Stimulated activated CD8-positive, alpha-beta memory T cell treated with anti-CD3 and anti-CD28 coated beads, Interleukin-7, amount 100 ng/mL, for 24 hours (primary cell): ENCODE data around the gene ZNF311.
A peak's percentile ranks its signal among the peaks of the same experiment; 100 is the strongest.

Source experiments
- DNase-seq: peaks from one replicate; pipeline ENCODE4 v3.0.0-alpha.2; 2020; ENCODE audit warnings: low read depth

ZNF311 gene

DNA sequence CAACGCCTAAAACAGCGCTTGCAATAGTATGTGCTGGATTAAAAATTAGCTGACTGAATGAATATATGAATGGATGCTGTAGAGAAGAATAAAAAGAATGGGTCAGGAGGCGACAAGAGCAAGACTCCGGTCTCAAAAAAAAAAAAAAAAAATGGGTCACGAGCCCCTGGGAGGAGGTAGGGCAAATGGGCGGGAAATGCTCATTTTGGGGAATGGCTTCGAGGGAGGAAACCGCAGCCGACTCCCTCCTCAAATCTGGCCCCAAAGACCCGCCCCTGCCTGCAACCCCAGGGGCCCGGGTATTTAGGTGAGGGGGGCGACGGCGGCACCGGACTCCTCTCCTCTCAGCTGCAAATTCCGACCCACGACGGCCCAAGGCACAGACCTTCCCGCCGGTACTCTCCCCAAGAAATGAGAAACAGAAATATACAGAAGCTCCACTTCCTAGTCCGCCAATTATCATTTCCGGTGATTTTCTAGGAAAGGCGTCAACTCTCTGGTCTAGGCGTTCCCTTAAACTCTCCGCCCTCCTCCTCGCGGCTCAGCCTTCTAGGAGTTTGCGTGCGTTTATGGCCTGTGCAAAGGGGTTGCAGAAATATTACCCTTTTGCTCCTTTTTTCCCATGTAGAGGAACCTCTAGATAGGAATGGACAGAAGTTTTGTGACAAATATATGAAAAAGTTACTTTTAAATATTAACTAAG lies at the start of gene ZNF311:
TSS of gene ZNF311 (minus strand) at position 133 of the 703 bp plus-strand sequence. CDS start 1,361 bp downstream, outside the sequence.
- DNase-seq: no peak

DNA sequence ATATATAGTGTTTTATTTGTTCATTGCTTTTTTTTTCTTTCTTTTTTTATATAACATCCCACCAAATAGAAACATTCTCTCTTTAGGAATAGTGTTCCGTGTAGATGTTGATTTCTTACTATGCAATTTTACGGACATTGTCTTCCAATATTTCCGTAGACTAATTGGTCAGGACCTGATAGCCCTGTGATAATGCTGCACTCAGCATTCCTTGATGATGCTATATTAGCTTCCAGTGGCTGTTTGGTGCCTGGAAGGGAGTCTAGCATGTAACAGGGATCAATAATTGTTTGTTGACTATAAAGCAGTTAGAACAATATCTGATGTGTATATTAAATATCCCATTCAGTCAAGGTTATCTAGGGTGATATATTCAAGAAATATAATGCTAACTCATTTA lies 46.6 kb upstream of the ZNF311 start:
- DNase-seq: no peak

DNA sequence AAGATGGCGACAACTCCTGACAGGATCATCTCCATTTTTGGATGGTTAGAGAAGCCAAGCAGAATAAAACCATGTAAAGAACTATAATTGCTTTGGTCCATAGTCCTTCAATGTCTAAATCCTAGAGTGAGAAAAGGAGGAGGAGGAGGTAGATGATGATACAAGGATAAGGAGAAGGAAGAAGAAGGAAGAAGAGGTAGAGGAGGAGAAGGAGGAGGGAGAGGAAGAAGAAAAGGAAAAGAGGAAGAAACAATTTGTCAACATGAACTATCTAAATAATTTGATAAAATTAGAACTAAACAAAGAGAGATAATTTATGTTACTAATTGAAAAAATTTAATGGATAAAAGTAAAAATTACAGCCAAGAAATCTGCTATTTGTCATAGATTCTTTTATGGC lies 40.0 kb upstream of the ZNF311 start, which contains the start of gene OR2W1:
TSS of gene OR2W1 (minus strand) at position 101 of the 400 bp plus-strand sequence. CDS start at position 101, 0 bp downstream.
- DNase-seq: no peak

DNA sequence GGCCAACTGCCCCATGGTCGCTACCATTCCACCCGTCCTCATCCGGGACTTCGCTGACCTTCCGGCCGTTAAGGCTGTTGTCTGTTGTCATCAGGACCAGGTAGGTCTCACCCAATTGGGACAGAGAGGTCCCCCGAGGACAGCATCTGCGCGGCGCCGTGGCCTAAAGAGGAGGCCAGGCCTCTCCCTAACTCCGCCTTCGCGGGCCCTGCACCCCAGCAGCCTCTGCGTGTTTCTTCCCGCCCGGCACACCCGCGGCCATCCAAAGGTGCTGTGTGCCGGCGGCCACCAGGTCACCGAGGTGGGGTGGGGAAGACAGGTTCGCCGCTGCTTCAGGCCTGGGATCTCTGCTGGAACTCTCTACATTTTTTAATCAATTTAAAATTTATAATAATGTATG lies 30.8 kb upstream of the ZNF311 start:
- no peak for DNase-seq

GRCh38 chr6:29028821-29029220 lies 23.7 kb upstream of the ZNF311 start:
- no peak for DNase-seq

DNA sequence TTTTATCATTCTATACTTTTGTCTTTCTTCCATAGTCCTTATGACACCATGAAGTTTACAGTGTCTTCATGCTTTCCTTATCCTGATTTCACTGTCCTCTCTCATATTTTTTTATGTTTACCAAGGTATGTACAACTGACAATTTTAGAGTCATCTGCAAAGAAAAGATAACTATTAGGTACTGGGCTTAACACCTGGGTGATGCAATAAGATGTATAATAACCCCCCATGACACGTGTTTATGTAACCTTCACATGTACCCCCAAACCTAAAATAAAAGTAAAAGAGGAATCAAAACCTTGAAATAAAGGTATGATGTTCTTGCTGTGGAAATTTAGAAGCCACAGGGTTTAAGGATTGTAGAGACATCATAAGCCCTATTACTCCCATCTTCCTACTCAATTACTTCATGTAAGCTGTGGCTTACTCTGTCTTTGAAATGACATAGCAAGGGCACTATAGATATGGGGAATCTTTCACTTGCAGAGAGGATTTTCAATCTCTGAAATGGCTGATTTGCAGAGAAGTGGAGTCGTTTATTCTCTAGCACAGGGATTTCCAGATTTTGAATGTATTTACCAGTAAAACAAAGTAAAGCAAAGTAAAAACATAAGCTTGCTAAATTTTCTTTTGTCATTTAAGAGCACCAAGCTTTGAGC lies 20.9 kb upstream of the ZNF311 start:
- DNase-seq: no peak

GRCh38 chr6:29021434-29021833 lies 16.3 kb upstream of the ZNF311 start:
- no peak for DNase-seq

GRCh38 chr6:29019629-29020028 lies 14.5 kb upstream of the ZNF311 start:
- DNase-seq: no peak

GRCh38 chr6:29017428-29017802 lies 12.3 kb upstream of the ZNF311 start:
- DNase-seq: no peak

DNA sequence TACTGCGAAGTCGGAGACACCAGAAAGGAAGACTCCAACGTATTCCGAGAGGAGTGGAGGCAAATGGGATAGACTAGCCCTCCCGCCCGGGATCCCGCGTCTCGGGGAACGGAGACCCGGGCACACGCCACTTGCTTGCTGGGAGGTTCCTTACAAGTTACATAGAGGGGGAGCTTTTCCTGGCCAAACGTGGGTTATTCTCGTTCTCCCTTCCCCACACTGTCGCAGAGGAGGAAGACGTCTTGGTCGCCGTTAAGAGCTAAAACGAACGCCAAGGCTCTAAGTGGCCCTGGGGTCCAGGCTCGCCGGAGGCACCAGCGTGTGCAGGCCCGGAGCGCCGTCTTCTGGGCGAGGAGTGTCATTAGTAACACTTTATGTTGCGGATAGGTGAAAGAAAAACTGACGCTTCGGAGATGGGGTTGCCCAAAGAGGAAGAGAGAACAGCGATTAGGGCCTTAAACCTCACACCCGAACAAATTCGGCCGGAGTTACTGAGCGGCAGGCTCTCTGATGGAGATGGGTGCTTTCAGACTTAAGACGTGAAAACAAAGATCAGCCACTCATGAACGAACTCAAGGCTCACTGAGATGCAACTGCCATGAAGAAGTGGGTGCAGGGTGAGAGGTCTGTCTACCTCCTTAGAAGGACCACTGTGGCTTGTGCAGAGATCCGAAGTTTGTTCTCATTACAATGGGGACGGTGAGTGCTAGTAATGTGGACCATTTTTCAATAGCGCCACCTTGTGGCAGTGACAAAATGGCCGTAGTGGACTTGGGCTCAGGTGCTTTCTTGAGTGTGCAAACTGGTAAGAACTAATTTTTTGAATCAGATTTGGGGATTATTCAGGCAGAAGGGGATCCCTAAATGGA lies 11.7 kb upstream of the ZNF311 start:
- peak; percentile 63 for DNase-seq

GRCh38 chr6:29014729-29015608 lies 9.9 kb upstream of the ZNF311 start:
- DNase-seq: no peak

- no peak for DNase-seq
These were observed 6.2 kb upstream of the ZNF311 start for GRCh38 chr6:29011276-29011734.

DNA sequence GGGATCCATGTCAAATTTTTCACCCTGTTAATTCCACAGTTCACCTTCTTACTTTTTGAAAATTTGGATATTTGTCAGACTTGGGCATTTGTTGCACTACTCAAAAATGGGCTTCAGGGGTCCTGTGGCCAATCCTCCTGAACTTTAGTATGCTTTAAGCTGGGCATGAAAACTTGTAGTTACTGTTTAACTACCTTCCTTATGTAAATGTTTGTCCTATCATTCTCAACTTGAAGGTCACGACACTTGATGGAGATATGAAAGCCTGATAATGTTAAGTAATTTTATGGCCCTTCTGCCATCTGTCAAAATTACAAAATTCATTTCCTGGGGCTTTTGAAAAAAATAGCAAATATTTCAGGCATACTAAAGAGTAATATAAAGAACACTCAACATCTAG lies 4.2 kb upstream of the ZNF311 start:
- DNase-seq: no peak

DNA sequence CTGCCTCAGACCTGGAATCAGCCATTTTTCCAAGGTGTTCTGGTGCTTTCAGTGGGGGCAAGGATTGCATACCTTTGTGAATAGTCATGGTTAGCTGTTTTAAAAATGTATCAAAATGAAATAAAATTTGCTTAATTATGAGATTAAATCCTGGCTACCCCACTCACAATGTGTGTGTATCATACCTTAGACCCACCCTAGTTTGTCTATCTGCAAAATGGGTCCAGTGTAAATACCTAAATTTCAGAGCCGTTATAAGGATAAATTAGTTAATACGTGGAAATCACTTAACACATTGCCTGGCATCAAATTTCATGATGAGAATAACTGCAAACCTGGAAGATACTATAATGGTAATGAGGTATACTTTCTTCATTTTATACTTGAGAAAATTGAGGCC lies 3.0 kb upstream of the ZNF311 start:
- DNase-seq: no peak

DNA sequence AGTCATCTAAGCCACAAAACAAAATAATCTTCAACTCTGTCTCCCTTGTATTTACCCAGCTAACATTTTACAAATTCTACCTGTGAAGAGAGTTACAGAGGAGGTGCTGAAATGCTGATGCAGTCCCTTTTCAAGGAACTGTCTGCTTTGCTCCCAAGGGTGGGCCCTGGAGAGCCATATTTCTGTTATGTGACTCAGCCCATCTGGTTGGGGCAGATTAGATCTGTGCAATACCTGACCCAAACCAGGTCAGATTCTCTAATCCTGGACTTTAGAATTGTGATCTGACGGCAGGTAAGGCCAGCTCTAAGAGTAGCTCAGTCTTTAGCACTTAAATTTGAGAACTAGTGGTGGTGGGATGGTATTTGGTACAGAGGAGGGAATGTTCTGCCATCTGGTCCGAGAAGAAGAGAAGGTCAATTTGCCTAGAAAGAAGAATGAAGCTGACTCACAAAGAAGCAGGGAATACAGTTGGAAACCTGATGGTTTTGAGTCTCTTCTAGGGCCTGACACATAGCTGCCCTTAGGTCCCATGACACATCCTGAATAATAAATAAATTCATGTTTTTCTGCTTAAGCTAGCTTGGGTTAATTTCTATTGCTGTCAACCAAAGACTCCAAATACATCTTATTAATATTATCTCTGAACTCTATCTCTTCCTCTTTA lies 8.1 kb downstream of the ZNF311 start:
- DNase-seq: no peak

DNA sequence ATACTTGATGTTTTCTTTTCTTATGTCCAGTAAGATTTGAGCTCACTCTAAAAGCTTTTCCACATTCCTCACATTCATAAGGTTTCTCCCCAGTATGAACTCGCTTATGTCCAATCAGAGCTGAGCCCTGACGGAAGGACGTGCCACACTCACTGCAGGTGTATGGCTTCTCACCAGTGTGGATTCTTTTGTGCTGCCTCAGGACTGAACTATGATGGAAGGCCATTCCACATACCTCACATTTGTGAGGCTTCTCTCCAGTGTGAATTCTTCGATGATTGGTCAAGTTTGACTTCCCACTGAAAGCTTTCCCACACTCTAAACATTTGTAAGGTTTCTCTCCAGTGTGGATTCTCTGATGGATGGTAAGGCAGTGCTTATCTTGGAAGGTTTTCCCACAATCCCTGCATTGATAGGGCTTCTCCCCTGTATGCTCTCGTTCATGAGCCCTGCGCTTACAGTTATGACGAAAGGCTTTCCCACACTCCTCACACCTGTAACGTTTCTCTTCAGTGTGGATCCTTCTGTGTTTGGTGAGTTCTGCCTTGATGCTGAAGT lies 9.9 kb downstream of the ZNF311 start:
- DNase-seq: no peak

- DNase-seq: peak; percentile 57
These were observed 16.4 kb downstream of the ZNF311 start for GRCh38 chr6:28988536-28989311.

GRCh38 chr6:28985462-28986164 lies 19.5 kb downstream of the ZNF311 start:
- DNase-seq: no peak

GRCh38 chr6:28983838-28984237 lies 21.3 kb downstream of the ZNF311 start:
- DNase-seq: no peak
